HCT116 (cell line): Measurements from ENCODE around the gene CHM. TPM values are rescaled to one million over a fixed set of nuclear protein-coding genes. Genes with fewer than 3 reads are reported as not detected.

Experiments used
- ATAC-seq: fragments of 200-7000 bp; cut with Tn5 transposase; 2 replicates; pipeline ENCODE4 v1.9.1; 2020; ENCODE audit warnings: mild to moderate bottlenecking, moderate library complexity
- BruUV-seq: library from RNA; stranded (reverse); fragments of 400-500 nt; replicated peaks from 2 replicates; lab custom pipeline; 2021; lab: Mats Ljungman, UMichigan
- CTCF ChIA-PET: fragments of 300-600 bp; sonication (Branson Sonifier 250); formaldehyde crosslinking; loops from one replicate; lab custom pipeline; 2021; ENCODE audit warnings: antibody characterized with exemption; lab: Charles Lee
- POLR2A ChIA-PET: fragments of 300-600, 350-600 bp; sonication (Branson Sonifier 250); formaldehyde crosslinking; loops from one replicate; lab custom pipeline; 2021; ENCODE audit warnings: antibody characterized with exemption; lab: Charles Lee
- RAD21 ChIA-PET, 2 experiments: fragments of 300-600 bp; sonication (Branson Sonifier 250); formaldehyde crosslinking; loops; one replicate each; lab custom pipeline; 2023; ENCODE audit warnings: low total read pairs in 2 of 2; ENCODE audit not compliant: uncharacterized antibody in 2 of 2, unreplicated experiment in 2 of 2, low non-redundant PET in 1 of 2; lab: Charles Lee
- DNase-seq: peaks from one replicate; pipeline ENCODE4 v3.0.0-alpha.2; 2010; ENCODE audit warnings: low read depth, low spot score
- H2AFZ ChIP-seq: fragments of 200-600 bp; shearing (Covaris generic), sonication (generic); 2 replicates; pipeline ENCODE4 v1.6.1; 2017; ENCODE audit warnings: low read depth, mixed run types, mixed read lengths, antibody characterized with exemption, low read length; ENCODE audit not compliant: poor library complexity, severe bottlenecking
- H3K27ac ChIP-seq: 2 replicates; pipeline ENCODE4 v1.5.1; 2012; ENCODE audit warnings: low read depth, low read length
- H3K27me3 ChIP-seq: fragments of 200-600 bp; sonication (generic); 2 replicates; pipeline ENCODE4 v1.6.1; 2016; ENCODE audit warnings: mixed run types, low read length, mixed read lengths; ENCODE audit not compliant: insufficient read depth
- H3K36me3 ChIP-seq, 2 experiments: fragments of 200-500 bp in 1 of 2; fragments of 200-600 bp in 1 of 2; sonication (Bioruptor generic) in 1 of 2; sonication (generic) in 1 of 2; 2 replicates each; pipeline versions ENCODE4 v1.5.1 to v1.6.1; 2014 to 2016; ENCODE audit warnings: low read length in 2 of 2, inconsistent platforms in 1 of 2, mixed read lengths in 1 of 2, mixed run types in 1 of 2; ENCODE audit not compliant: insufficient read depth in 2 of 2, control insufficient read depth in 1 of 2
- H3K4me1 ChIP-seq, 2 experiments: fragments of 200-600 bp in 1 of 2; sonication (generic) in 1 of 2; 2 replicates each; pipeline versions ENCODE4 v1.5.1 to v1.6.1; 2012 to 2017; ENCODE audit warnings: low read length in 2 of 2, inconsistent platforms in 1 of 2, mild to moderate bottlenecking in 1 of 2, mixed read lengths in 1 of 2, mixed run types in 1 of 2, moderate library complexity in 1 of 2; ENCODE audit not compliant: insufficient read depth in 2 of 2, control insufficient read depth in 1 of 2
- H3K4me2 ChIP-seq: fragments of 200-600 bp; sonication (generic); 2 replicates; pipeline ENCODE4 v1.6.1; 2017; ENCODE audit warnings: mixed run types, low read length, mixed read lengths
- H3K4me3 ChIP-seq, 2 experiments: fragments of 200-600 bp in 1 of 2; sonication (generic) in 1 of 2; replicated peaks in 1 of 2; 2 replicates each; pipeline ENCODE4 v1.5.1; 2011 to 2016; ENCODE audit warnings: low read length in 2 of 2, control low read depth in 1 of 2, low read depth in 1 of 2, mild to moderate bottlenecking in 1 of 2, mixed read lengths in 1 of 2, mixed run types in 1 of 2
- H3K79me2 ChIP-seq: fragments of 200-600 bp; sonication (generic); 2 replicates; pipeline ENCODE4 v1.6.1; 2017; ENCODE audit warnings: mild to moderate bottlenecking, mixed run types, low read length, moderate library complexity, mixed read lengths; ENCODE audit not compliant: insufficient read depth
- H3K9ac ChIP-seq: fragments of 200-600 bp; sonication (generic); 2 replicates; pipeline ENCODE4 v1.6.1; 2016; ENCODE audit warnings: low read length, mixed read lengths
- H3K9me2 ChIP-seq: fragments of 200-600 bp; sonication (generic), shearing (Covaris generic); 2 replicates; pipeline ENCODE4 v1.6.1; 2017; ENCODE audit warnings: mixed run types, mild to moderate bottlenecking, moderate library complexity; ENCODE audit not compliant: insufficient read depth
- H3K9me3 ChIP-seq, 2 experiments: fragments of 200-500 bp in 1 of 2; fragments of 200-600 bp in 1 of 2; sonication (Bioruptor generic) in 1 of 2; sonication (generic) in 1 of 2; 2 replicates each; pipeline ENCODE4 v1.6.1; 2014 to 2017; ENCODE audit warnings: low read length in 2 of 2, mixed read lengths in 2 of 2, inconsistent platforms in 1 of 2, low read depth in 1 of 2, mild to moderate bottlenecking in 1 of 2, mixed run types in 1 of 2, moderate library complexity in 1 of 2; ENCODE audit not compliant: control insufficient read depth in 1 of 2, insufficient read depth in 1 of 2
- H4K20me1 ChIP-seq: fragments of 200-600 bp; sonication (generic), shearing (Covaris generic); 2 replicates; pipeline ENCODE4 v1.6.1; 2017; ENCODE audit warnings: mixed run types, mild to moderate bottlenecking, moderate library complexity; ENCODE audit not compliant: insufficient read depth
- CEBPB ChIP-seq: IDR thresholded peaks from 2 replicates; pipeline ENCODE4 v1.6.1; 2012; ENCODE audit warnings: low read depth
- EGR1 ChIP-seq: IDR thresholded peaks from 2 replicates; pipeline ENCODE4 v1.6.1; 2012; ENCODE audit warnings: low read depth
- ELF1 ChIP-seq: IDR thresholded peaks from 2 replicates; pipeline ENCODE4 v1.6.1; 2012; ENCODE audit warnings: low read depth, borderline replicate concordance
- EZH2 ChIP-seq: fragments of 200-600 bp; sonication (generic); IDR thresholded peaks from 2 replicates; pipeline ENCODE4 v1.6.1; 2017; ENCODE audit warnings: antibody characterized with exemption, mixed run types
- EZH2phosphoT487 ChIP-seq: fragments of 200-600 bp; IDR thresholded peaks from 2 replicates; pipeline ENCODE4 v1.6.1; 2018; ENCODE audit warnings: antibody characterized with exemption, borderline replicate concordance
- JUND ChIP-seq: IDR thresholded peaks from 2 replicates; pipeline ENCODE4 v1.6.1; 2012
- MAX ChIP-seq: IDR thresholded peaks from 2 replicates; pipeline ENCODE4 v1.6.1; 2012
- POLR2A ChIP-seq: IDR thresholded peaks from 2 replicates; pipeline ENCODE4 v1.7.0; 2011; ENCODE audit warnings: borderline replicate concordance; ENCODE audit not compliant: insufficient read depth, insufficient read length; ENCODE audit errors: extremely low read depth
- POLR2AphosphoS5 ChIP-seq: IDR thresholded peaks from 2 replicates; pipeline ENCODE4 v1.6.1; 2011; ENCODE audit warnings: mild to moderate bottlenecking, low read depth, low read length, moderate library complexity
- SP1 ChIP-seq: IDR thresholded peaks from 2 replicates; pipeline ENCODE4 v1.6.1; 2012; ENCODE audit warnings: low read depth
- SRF ChIP-seq: IDR thresholded peaks from 2 replicates; pipeline ENCODE4 v1.6.1; 2012; ENCODE audit warnings: low read depth
- TCF7L2 ChIP-seq: IDR thresholded peaks from 2 replicates; pipeline ENCODE4 v1.7.0; 2011; ENCODE audit warnings: borderline replicate concordance, inconsistent platforms; ENCODE audit not compliant: insufficient read depth, insufficient read length; ENCODE audit errors: extremely low read depth
- ZBTB33 ChIP-seq: IDR thresholded peaks from 2 replicates; pipeline ENCODE4 v1.6.1; 2011; ENCODE audit warnings: mild to moderate bottlenecking, low read length, moderate library complexity; ENCODE audit not compliant: insufficient replicate concordance; ENCODE audit errors: extremely low read depth
- ZFX ChIP-seq: fragments of 450-650 bp; IDR thresholded peaks from 2 replicates; pipeline ENCODE4 v1.6.1; 2017
- ZNF274 ChIP-seq: fragments of 200-500 bp; sonication (Bioruptor generic); IDR thresholded peaks from 2 replicates; pipeline ENCODE4 v1.6.1; 2014; ENCODE audit warnings: mild to moderate bottlenecking, low read depth, low read length, inconsistent platforms
- intact Hi-C: fragments of 100-400 bp; cut with micrococcal nuclease; formaldehyde crosslinking; loops from 2 replicates; pipeline ENCODE4 v1.10.0; 2022
- total RNA-seq: library from RNA; stranded (reverse); gene quantifications from one replicate; pipeline ENCODE4 v1.2.1, GENCODE V29; 2021; ENCODE audit not compliant: unreplicated experiment
- TF ChIP-seq, protein P1 (sequence below), 3 experiments: fragments of 200-600 bp in 1 of 3; sonication (generic) in 1 of 3; IDR thresholded peaks in 2 of 3; conservative IDR thresholded peaks in 1 of 3; 2 replicates each; pipeline ENCODE4 v1.5.1; 2012 to 2017; ENCODE audit warnings: low read depth in 2 of 3, low read length in 2 of 3, antibody characterized with exemption in 1 of 3, borderline replicate concordance in 1 of 3, control low read depth in 1 of 3, mild to moderate bottlenecking in 1 of 3, mixed read lengths in 1 of 3, mixed run types in 1 of 3, moderate library complexity in 1 of 3; ENCODE audit not compliant: insufficient read depth in 1 of 3

CHM gene
- total RNA-seq, 1 experiment from 2014 or later, result 17.1 TPM

- no peaks in the 10 kb centered on the region for H3K36me3 ChIP-seq
- ChIA-PET POLR2A (no interaction called here), CTCF (no interaction called here), RAD21 (no interaction called here)
- H3K4me3 ChIP-seq, result no peak overlapping the region
- peaks cover 0 to 17% of the 10 kb centered on the region in 2 experiments; a peak in 1 of 4 replicates for H3K4me1 ChIP-seq
- no TSS peak for BruUV-seq
- no peak for ATAC-seq
- no peaks in the 10 kb centered on the region for H4K20me1 ChIP-seq
- TF ChIP-seq JUND, result no peak
- TF ChIP-seq SRF, result no peak
- TF ChIP-seq MAX, result no peak
- no peaks in the 10 kb centered on the region for H3K9me3 ChIP-seq
- no peak overlapping the region for H3K27ac ChIP-seq
- H3K4me2 ChIP-seq, result no peak overlapping the region
- no peak overlapping the region for H2AFZ ChIP-seq
- no peak for DNase-seq
- no peaks in the 10 kb centered on the region for H3K27me3 ChIP-seq
- no peaks in the 10 kb centered on the region for H3K79me2 ChIP-seq
- intact Hi-C loops, result no loop called here
- no peak overlapping the region for H3K9ac ChIP-seq
- H3K9me2 ChIP-seq, result no peaks in the 10 kb centered on the region
These were observed 52.6 kb downstream of the CHM start for GRCh38 chrX:85994797-85995196.

GRCh38 chrX:85994228-85994627 lies 53.1 kb downstream of the CHM start:
- no peaks in the 10 kb centered on the region for H3K36me3 ChIP-seq
- no peak overlapping the region for H3K4me3 ChIP-seq
- BruUV-seq, result no TSS peak
- no peaks in the 10 kb centered on the region for H4K20me1 ChIP-seq
- H3K4me2 ChIP-seq, result no peak overlapping the region
- ATAC-seq, result no peak
- H3K9me3 ChIP-seq, result no peaks in the 10 kb centered on the region
- peaks cover 0 to 17% of the 10 kb centered on the region in 2 experiments; a peak in 1 of 4 replicates for H3K4me1 ChIP-seq
- DNase-seq, result no peak
- no peaks in the 10 kb centered on the region for H3K27me3 ChIP-seq
- POLR2A ChIA-PET, result no interaction called here
- intact Hi-C loops, result no loop called here
- H3K9ac ChIP-seq, result no peak overlapping the region
- RAD21 ChIA-PET, result no interaction called here
- no peaks in the 10 kb centered on the region for H3K9me2 ChIP-seq
- H3K79me2 ChIP-seq, result no peaks in the 10 kb centered on the region
- H3K27ac ChIP-seq, result no peak overlapping the region
- CTCF ChIA-PET, result no interaction called here
- H2AFZ ChIP-seq, result no peak overlapping the region
- TF ChIP-seq ZNF274, result no peak
- no peak for TF ChIP-seq POLR2AphosphoS5
- TF ChIP-seq JUND, result no peak
- TF ChIP-seq EGR1, result no peak
- no peak for TF ChIP-seq POLR2A
- TF ChIP-seq SP1, result no peak
- TF ChIP-seq, protein P1, sequence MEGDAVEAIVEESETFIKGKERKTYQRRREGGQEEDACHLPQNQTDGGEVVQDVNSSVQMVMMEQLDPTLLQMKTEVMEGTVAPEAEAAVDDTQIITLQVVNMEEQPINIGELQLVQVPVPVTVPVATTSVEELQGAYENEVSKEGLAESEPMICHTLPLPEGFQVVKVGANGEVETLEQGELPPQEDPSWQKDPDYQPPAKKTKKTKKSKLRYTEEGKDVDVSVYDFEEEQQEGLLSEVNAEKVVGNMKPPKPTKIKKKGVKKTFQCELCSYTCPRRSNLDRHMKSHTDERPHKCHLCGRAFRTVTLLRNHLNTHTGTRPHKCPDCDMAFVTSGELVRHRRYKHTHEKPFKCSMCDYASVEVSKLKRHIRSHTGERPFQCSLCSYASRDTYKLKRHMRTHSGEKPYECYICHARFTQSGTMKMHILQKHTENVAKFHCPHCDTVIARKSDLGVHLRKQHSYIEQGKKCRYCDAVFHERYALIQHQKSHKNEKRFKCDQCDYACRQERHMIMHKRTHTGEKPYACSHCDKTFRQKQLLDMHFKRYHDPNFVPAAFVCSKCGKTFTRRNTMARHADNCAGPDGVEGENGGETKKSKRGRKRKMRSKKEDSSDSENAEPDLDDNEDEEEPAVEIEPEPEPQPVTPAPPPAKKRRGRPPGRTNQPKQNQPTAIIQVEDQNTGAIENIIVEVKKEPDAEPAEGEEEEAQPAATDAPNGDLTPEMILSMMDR (IDR thresholded peaks at IDR 0.05 in 2 of 3, conservative IDR thresholded peaks at IDR 0.05 in 1 of 3; ENCODE audit: borderline replicate concordance in 1 of 3, insufficient read depth in 1 of 3, low read depth in 2 of 3, low read length in 2 of 3), result no peak
- TF ChIP-seq ZFX, result no peak
- TF ChIP-seq EZH2, result no peak
- no peak for TF ChIP-seq ZBTB33
- TF ChIP-seq TCF7L2, result no peak
- no peak for TF ChIP-seq EZH2phosphoT487
- no peak for TF ChIP-seq CEBPB
- TF ChIP-seq ELF1, result no peak
